NOMO-1 (cell line): Measurements from ENCODE around the gene ITPR1.
"Not testable (repeated sequence)": the region's sequence is repeated elsewhere in the genome, so short reads cannot be mapped to it uniquely, and the experiment has no call there.

Experiments
- DNase-seq, 2 experiments: peaks; one replicate each; lab custom pipeline; 2025; ENCODE audit not compliant: unreplicated experiment in 2 of 2; lab: John Stamatoyannopoulos, UW

Gene ITPR1

DNA sequence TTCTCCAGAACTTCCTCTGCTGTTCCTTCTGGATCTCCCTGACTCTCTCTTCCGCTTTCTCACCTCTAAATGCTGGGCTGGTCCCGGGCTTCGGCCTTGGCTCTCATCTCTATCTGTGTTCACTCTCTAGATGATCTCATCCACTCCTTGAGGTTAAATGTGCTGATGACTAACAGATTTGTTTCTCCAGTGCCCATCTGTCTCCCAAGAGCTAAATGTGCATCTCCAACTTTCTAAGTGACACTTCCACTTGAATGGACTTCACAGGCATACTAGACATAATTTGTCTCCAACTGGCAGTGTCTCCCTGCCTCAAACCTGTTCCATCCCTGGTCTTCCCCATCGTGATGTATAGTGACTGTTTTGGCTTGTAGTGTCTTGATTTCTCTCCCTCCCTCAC lies 95.3 kb downstream of the ITPR1 start:
- no peak for DNase-seq

DNA sequence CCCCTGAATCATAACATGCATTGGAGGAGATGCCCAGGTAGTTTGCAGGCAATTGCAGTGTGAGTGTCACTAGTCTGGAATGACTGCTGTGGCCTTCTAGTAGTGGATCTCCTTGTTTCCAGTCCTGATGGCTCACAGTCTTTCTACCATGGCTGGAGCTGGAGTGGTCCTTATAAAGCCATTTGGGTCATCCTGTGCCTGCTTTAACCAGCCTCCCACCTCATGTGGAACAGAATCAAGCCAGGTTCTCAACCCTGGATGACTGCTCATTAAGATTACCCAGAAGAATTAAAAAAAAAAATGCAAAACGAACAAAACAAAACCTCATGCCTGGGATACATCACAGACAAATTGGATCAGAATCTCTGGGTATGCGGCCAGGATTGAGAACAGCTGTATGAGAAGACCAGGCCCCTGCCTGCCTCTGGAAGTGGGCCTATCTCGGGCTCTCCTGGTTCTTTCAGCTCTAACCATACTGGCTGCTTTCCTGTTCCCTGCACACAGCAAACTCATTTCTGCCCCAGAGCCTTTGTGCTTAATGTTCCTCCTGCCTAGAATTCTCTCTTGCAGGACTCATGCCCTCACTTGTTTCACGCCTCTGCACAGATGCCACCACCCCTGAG lies 96.4 kb downstream of the ITPR1 start:
- no peak for DNase-seq

DNA sequence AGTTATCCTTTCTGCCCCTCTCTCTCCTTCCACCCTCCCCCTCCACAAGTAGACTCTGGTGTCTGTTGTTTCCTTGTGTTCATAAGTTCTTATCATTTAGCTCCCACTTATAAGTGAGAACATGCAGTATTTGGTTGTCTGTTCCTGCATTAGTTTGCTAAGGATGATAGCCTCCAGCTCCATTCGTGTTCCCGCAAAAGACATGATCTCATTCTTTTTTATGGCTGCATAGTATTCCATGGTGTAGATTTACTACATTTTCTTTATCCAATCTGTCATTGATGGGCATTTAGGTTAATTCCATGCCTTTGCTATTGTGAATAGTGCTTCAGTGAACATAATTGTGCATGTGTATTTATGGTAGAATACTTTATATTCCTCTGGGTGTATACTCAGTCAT lies 97.7 kb downstream of the ITPR1 start:
- DNase-seq = not testable (repeated sequence)

DNA sequence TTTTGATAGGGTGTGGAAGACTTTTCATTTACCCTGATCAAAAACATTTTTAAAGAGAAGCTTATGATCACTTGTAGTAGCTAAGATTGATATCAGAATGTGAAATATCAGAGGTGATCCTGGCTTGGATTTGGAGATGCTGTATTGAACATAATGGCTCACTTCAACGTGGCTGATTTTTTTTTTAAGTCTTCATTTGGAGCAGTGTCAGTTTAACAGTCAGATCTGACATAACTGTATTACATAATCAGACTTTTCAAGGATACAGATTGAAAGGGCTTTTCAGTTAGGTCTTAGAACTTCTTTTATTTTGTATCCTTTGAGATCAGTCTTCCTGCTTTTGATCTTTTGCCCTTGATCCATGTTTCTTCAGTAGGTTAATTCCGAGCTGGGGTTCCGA lies 98.5 kb downstream of the ITPR1 start:
- DNase-seq = no peak

DNA sequence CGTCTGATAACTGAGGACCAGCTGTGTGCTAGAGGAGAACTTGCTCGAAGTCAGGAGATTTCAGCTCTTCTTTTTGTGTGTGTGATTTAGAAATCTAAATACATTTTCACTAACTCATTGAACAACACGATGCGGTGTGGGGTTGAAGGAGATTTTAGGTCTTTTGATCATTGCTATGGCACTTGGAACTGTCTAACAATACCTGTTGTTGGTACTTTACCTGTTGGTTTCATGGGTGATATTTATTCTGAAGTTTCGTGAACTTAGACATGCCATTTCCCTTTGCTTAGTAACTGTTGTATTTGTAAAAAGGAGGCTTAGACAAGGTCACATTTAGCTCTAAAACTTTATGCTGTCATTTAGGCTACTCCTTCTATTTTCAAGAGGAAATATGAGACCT lies 99.9 kb downstream of the ITPR1 start:
- DNase-seq = no peak

DNA sequence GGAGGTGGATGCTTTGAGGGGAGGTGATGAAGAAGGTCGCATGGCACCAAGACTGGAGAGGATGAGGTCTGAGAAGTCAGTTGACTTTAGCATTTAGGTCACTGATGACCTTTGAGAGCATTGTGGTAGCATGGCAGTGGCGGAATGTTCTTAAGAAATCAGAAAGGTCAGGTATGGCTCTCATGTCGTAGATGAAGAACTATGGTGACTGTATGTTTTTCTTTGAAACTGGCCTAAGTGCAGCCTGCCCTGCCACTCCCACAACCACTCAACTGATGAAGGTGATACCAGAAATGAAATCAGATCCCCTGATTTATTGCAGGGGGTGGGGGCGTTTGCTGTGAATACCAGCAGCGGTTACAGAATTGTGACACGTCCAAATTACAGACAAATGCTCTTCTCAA lies 102.6 kb downstream of the ITPR1 start:
- DNase-seq = no peak

DNA sequence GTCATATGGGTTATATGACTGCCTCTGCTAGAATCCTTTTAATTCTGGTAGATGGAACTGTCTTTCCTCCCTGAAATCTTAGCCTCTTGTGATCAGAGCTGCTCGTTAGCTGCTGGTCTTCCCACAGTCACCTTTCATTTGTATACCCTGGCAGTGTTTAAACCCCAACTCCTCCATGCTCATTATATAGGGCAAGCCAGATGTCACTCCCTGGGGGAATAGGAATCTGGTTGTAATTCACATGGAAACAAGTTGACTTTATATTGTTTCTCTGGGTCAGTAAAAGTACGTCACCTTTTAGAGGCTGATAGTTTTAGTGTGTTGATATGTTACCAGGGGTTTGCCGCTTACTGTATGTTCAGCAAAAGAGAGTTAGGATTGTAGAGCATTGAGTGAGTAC lies 103.5 kb downstream of the ITPR1 start:
- no peak for DNase-seq

DNA sequence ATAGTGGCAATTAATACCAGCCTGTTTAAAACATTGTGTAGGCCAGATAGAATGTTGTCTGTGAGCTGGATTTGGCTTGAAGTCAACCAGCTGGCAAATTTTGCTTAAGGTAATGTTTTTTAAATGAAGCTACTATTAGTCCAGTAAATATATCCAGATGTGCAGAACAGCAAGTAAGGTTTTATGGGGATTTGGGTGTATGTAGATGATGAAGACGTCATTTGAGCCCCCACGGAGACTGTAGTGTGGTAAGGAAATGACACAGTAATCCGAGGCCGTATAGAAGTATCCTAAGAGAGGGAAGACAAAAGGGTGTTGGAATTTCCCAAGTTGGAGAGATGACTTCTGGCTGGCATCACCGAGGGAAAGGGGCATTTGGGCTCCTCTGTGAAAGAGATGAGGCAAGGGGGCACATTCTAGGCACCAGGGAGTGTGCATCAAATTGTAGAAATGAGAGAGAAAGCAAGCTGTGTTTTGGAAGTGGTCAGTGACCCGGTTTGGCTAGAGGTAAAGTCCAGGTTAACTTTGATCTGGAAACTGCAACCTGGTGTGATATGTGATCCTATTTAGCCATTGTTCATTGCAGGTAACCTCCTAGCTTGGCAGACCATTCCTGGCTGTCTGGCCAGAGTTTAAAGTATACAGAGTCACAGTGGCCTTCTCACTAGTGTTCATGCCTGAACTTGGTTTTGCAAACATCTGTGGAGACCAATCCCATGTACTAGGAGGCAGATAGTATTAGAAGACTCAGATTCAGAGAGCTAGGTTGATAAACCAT lies 104.2 kb downstream of the ITPR1 start:
- no peak for DNase-seq

DNA sequence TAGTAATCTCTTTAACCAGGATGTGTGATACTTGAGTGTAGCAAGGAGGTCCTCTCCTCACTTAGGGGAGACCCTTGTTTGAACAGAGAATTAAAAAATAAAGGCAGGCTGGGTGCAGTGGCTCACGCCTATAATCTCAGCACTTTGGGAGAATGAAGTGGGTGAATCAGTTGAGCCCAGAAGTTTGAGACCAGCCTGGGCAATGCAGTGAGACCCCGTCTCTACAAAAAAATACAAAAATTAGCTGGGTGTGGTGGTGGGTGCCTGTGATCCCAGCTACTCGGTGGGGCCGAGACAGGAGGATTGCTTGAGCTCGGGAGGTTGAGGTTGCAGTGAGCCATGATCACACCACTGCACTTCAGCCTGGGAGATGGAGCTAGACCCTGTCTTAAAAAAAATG lies 105.1 kb downstream of the ITPR1 start:
- not testable (repeated sequence) for DNase-seq

DNA sequence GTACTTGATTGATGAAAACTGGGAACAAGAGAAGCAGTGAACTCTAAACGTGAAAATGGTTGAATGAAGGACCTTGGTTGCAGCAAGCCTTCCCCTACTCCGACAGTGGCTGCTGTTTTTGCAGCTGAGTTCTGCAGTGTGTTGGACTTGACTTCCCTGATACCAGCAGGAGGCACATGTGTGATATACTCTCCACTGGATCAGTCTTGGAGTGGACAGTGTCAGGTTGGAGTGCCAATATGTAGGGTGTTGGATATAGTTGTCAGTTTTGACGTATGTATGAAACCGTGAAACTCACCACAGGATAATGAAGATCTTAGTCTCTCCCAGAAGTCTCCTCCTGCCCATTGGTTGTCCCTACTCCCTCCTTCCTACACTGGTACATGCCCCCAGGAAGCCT lies 106.5 kb downstream of the ITPR1 start:
- DNase-seq = no peak

DNA sequence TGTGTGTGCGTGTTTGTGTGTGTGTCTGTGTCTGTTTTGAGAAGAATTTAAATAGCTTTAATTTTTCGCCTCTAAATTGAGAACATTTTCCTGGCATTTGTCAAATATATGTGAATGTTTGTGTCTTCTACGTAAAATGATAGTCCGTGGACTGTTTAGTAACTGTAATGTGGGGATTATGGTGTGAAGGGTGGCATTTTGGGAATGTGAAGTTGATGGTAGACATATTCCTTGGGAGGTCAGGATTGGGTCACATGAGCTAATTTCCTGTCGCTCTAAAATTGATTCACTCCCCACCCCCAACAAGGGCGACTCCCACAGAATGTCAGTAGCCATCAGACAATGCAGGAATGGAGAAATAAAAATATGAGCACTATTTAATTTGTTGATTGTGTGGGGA lies 107.3 kb downstream of the ITPR1 start:
- DNase-seq = no peak

DNA sequence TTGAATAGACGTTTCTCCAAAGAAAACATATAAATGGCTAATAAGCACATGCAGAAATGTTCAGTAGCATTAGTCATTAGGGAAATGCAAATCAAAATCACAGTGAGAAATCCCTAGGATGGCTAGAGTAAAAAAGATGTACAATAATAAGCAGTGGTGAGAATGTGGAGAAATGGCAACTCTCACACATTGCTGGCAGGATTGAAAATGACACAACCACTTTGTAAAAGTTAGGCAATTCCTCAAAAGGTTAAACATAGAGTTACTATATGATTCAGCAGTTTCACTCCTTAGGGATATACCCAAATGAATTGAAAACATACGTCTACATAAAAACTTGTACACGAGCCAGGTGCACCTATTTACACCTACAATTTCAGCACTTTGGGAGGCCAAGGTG lies 108.7 kb downstream of the ITPR1 start:
- peak in 1 of 2 experiments; percentile 28 for DNase-seq

DNA sequence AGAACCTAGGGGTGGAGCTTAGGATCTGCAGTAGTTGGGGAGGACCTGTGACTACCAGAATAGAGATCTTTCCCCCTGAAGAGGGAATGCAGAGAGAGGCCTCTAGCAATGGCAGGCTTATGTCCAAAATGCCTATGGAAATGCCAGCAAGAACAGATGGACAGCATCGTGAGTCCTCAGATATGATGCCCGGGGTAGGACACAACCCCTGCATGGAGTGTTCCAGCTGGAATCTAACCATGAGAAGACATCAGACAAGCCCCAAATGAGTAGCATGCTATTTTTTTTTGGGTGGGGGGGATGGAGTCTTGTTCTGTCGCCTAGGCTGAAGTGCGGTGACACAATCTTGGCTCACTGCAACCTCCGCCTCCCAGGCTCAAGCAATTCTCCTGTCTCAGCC lies 111.5 kb downstream of the ITPR1 start:
- no peak for DNase-seq

DNA sequence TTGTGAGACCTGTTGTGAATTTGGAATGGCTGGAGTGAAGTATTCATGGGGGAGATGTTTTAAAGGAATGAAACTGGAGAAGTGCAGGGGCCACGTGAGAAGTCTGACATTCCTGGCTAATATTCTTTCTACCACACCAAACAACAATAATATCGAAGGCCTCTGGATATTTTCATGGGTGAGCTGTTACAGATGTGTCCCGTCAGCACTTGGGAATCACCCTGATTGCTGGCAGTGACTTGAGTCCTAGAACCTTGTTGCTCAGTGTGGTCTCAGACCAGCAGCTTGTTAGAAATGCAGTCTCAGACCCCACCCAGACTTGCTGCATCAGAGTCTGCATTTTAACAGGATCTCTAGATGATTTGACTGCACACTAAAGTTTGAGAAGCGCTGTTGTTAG lies 113.8 kb downstream of the ITPR1 start:
- DNase-seq = no peak

DNA sequence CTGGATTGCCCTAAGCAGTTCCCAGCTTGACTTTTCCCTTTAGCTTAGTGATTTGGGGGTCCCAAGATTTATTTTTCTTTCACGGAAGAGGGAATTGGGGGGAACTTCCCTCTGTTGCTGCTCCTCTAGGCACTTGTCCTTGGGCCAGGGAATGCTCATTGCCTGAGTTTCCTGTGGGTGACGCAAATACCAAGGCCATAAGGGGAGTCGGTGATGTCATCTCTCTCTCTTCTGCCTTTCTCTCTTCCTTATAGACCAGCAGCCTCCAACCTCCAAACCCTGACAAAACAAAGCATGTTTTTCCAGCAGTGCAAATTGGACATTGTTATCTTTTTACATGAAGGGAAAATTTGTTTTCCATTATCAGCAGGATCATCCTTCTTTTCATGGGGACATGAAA lies 120.2 kb downstream of the ITPR1 start:
- no peak for DNase-seq

DNA sequence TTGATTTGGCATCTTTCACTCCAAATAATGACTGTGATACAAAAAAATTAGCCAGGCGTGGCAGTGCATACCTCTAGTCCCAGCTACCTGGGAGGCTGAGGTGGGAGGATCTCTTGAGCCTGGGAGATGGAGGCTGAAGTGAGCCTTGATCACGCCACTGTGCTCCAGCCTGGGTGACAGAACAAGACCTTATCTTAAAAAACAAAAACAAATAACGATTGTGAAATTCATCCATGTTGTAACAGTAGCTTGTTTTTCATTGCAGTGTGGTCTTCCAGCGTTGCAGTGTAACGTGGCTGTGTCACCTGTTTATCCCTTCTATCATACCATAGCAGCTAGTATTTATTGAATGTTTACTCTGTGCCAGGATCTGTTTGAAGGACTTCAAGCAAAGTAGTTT lies 120.9 kb downstream of the ITPR1 start:
- DNase-seq = no peak

DNA sequence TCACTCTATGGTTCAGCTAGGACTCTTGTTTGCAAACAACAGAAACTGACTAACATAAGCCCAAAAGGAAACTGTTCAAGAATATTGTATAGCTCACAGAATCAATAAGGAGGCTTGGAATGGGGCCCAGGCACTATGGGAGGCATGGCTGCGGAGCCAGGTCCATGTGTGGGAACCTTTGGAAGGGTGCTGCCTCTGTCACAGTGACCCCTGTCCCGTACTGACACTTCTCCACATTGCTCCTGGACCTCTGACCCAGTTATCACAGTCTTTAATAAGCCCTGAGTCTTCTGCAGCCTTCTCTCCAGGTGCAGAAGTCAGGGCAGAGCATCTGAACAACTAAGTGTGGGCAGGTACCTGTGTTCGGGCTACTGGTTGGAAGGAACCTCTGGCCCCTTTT lies 121.8 kb downstream of the ITPR1 start:
- DNase-seq = no peak

DNA sequence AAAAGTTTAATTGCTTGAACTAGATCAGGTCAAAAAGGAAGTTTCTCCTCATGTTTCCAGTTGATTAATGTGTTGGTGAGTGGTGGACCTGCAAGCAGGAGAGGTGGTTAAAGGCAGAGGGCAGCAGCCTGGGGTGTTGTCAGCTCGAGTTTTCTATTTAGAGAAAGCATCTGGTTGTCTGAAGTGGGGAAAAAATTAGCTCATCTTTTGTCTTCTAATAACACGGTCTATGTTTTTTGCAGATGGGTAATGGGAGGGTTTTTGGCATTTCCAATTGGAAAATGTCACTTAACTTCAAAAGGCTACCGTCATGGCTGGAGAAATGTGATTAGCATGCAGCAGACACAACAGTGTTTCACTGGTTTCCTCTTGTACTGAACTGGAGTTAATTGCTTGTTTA lies 122.6 kb downstream of the ITPR1 start:
- DNase-seq = no peak

DNA sequence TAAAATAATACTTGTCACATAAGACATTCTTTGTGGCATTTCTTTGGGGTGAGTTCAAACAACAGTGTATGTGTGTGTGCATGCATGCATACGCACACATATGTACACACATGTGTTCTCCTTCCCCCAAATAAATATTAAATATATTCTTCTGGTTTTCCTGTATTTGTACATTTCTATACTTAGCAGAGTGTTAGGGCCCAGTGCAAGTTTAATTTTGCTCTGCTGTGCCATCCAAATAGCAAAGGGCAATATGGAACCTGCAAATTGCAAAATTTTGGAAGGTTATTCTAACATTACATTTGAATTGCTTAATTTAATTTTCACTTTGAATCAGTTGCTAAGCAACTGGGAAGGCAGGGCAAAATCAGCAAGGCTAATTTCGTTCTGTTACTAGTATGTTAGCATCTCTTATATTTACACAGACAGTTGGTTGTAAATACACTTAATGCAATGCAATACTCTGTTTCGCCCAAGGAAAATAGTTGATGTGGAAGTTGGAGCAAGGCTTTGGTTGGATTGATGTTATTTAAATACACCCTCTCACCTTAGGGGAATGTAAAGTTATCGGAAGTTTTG lies 130.4 kb downstream of the ITPR1 start:
- DNase-seq = no peak

DNA sequence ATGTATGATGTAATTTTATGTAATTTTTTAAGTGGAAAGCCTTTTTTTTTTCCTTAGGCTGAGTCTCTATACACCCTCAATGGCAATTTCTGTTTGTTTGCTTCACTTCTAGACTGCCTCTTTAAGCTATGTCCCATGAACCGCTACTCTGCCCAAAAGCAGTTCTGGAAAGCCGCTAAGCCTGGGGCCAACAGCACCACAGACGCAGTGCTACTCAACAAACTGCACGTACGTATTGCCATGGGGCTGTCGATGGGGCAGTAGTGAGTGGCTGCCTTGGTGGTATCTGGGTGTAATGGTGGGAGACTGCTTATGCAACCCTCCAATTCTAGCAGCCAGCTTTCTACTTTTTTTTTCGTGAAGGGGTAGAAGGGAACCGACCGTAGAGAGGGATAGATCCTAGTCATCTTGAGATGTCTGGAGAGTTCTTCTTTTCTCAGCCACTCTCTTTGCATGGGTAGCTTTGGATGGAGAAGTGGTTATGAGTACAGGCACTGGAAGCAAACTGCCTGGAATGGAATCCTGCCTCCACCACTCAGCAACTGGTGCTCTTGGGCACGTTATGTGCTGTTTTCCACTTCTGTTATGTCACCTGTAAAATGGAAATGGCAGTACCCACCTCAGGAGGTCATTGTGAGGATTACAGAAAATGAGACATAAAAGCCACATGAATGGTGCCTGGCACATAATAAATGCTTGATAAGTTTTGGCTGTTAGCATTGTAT lies 134.7 kb downstream of the ITPR1 start:
- DNase-seq = no peak

DNA sequence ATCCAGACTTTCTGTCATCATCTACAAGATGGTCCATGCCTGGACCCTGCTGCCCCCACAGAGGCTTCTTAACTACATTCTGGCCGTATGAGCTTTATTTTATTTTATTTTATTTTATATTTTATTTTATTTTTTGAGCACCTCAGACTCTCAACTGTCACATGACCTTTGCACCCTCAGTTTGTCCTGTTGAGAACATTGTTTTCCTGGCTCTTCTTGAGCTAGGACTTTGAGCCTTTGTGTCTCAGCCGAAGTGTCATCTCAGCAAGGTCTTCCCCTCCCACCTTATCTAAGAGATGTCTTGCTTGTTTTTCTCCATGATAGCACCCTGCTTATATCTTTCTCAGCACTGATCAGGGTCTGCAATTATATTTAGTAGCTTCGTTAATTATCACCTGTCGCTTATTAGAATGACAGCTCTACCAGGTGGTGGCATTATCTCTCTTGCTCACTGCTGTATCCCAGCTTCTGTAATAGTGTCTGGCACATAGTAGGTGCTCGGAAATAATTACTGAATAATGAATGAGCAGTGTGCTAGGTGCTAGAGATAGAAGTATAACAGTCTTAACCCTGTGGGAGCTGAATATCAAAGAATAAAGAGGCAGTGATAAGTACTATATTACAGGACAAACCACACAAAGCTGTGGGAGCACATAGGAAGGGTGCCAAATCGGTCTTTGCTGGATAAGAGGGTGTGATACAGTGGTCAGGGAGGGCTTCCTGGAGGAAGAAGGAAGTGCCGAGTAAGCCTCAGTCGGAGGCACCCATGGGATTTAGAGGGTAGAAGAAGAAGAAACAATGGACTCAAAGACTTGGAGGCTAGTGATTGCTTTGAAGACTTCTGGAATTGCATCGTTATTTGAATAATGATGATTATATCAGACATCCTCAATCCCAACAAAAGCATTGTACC lies 136.2 kb downstream of the ITPR1 start:
- DNase-seq = no peak
